Activated CD8-positive, alpha-beta memory T cell treated with anti-CD3 and anti-CD28 coated beads, Interleukin-2, amount 50 U/mL, for 1 hour (primary cell): Measurements from ENCODE around the gene STK17B.
A peak's percentile ranks its signal among the peaks of the same experiment; 100 is the strongest.

Experiments used
- DNase-seq: peaks from one replicate; pipeline ENCODE4 v3.0.0-alpha.2; 2020; ENCODE audit errors: extremely low read depth

The STK17B gene

DNA sequence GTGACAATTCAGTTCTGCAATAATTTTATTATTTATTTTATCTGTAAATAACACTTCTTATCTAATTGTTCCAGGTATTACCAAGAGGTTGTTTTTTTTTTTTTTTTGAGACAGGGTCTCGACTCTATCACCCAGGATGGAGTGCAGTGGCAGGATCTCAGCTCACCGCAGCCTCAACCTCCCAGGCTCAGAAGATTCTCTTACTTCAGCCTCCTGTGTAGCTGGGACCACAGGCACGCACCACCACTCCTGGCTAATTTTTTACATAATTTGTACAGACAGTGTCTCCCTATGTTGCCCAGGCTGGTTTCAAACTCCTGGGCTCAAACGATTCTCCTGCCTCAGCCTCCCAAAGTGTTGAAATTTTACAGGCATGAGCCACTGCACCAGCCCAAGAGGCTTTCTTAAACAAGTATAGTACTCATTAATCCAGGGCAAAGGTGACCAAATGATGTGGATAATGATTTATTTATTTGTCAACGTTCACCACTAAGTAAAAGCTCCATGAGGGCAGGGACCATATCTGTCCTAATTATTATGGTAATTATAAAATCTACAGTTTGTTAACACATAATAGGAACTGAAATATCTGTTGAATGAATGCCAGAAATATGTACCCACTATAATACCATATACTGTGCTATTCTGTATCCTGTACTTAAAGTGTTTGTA is 12.0 kb downstream of the STK17B start:
- DNase-seq, result no peak

DNA sequence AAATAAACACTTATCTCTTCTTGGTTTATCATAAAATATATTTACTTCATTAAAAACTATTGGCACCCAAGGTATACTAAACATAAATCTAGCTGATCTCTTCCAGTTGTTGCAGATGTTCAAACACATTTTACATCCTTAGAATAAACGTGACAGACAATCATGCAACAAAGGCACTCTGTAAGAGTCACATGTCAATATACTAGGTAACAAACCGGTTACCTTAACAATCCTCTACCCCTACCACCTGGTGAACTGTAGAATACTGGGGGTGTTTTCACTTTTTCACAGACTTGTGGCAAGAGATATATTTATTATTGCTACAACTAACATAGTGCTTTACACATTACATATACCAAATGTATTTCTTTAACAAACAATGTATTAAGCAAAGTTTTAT is 15.8 kb downstream of the STK17B start:
- DNase-seq, result no peak

DNA sequence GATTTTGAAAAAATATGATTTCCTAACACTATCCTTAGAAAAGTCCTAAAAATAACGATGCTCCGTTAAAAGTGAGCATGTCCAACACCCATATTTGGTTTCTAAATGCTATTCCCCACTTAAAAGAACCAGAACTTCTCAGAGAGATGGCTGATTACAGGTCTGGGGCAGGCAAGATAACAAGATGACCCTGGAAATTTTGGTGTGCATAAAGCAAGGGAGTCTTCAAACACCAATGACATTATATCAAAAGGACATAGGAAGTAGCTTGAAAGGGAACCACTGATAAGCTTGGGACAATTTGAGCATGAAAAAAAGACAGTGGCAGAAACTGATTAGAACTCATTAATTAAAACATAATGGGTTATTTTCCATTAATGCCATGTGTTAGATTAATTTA is 17.9 kb downstream of the STK17B start:
- DNase-seq, result no peak

GRCh38 chr2:196149948-196150347 is 21.4 kb downstream of the STK17B start:
- DNase-seq, result no peak

- no peak for DNase-seq
Measured at GRCh38 chr2:196148736-196149135, 22.6 kb downstream of the STK17B start.

GRCh38 chr2:196145256-196145655 is 26.1 kb downstream of the STK17B start:
- DNase-seq, result no peak

DNA sequence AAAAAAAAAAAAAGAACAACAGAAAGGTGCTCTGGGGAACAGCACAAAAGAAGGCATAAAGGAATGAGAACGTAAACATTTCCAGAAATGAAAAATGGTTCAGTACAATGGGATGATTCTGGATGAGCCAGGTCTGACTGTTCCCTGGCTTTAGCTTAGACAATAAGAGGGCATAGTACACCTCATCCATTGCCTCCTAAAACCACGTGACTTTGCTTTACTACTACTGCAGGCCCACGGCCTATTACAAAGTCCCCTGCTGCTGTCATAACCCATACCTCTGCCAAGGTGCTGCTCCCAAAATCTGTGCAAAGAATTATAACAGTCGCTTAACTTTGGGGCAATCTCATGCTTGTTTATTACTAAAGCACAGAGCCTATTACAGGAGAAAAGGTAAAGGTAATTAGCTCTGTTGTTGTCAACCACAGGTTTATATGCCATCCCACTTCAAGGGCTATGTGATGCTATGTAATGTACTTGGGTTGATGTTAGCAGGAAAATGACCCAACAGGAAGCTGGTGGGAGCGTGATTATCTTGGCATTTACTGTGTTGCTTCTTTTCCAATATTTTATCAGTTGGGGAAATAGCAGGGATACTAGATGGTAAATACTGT is 26.8 kb downstream of the STK17B start:
- no peak for DNase-seq

DNA sequence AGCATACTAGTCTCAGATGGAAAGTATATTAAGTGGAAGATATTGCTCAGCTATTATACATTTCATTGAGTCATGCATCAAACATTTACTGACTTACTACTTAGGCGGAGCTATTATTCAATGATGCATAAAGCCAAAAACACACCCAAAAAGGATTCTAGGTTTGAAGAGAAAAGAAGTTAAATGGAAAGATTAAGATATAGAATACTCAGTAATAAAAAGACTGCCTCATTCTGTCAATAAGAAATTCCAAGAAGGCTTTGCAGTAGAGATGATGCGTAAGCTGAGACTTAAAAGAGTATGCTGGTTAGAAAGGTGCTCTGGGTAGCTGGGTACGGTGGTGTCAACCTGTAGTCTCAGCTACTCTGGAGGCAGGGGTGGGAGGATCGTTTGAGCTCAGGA is 27.6 kb downstream of the STK17B start:
- DNase-seq, result no peak

DNA sequence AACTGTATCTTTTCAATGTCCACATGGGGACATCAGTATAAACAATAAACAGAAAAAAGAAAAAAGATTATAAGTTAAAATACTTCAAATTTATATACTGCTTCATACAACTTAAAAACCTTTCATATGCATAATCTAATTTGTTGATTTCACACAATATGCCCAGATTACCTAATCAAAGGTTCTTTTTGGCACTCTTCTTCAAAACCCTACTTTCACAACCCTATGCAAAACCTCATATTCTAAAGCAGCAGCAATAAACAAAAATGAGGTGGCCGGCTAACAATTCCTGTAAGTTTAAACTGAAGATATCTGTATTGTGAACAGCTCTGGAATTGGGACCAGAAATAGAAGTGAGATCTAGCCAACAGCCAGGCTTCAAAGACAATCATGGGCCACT is 28.6 kb downstream of the STK17B start:
- no peak for DNase-seq

DNA sequence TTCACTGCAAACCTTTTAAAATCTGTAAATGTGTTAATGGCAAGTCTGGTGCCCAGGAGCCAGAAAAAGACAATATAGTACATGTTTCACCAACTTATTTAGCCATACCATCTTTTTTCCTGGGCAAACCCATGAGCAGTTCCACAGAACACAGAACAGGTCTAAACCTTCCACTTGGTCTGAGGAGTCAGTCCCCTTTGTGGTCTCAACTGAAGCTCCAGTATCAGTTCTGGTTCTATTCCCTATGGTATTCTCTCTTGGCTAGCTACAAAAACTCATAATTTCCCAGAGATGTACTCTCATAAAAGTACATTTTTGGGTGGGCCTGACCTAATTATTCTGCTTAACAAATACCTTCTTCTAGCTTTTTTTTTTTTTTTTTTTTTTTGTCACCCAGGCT is 31.2 kb downstream of the STK17B start:
- no peak for DNase-seq

GRCh38 chr2:196137271-196137670 is 34.1 kb downstream of the STK17B start:
- no peak for DNase-seq

GRCh38 chr2:196136151-196136550 is 35.2 kb downstream of the STK17B start:
- DNase-seq, result no peak

DNA sequence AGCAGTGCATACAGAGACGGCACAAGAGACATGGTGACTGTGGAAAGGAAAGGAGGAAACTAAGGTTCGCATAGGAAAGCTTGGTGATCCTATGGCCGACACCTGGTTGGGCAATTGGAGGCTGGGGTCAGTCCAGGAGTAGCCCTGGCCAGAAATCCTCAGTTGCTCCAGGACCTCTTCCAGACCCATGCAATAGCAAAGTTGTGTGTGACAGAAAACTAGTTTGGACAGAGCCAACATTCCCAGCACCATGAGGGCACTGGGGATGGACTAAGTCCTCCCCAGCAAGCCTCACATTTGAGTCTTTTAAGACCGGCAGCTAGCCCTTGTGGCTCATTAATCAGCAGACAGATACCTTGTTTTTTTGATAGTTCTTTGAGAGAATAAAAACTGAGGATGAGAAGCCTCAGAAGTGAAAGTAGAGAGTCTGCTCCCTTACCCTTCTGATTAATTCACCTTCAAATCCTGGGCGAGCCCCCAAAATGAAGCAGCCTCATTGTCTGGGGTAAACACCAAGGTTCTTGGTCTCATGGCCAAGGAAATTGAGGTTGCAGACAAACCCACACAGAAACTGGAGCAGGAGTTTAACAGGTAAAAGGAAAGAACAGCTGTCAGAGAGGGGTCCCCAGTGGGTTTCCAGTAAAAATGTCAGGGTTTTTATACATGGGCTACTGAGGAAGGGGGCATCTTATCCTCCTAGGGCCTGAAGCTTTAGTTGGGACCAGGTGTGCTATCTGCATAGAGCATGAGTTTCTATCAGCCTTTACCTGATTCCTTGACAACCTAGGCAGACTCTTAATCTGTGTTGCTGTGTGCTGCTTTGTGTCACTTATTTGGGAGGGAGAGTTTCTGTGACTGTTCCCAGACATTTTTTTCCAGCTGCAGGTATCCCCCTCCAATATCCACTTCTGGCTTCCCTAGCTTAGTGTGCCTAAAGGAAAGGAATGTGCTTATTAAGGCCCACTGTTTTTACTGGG is 39.1 kb downstream of the STK17B start:
- DNase-seq, result no peak

DNA sequence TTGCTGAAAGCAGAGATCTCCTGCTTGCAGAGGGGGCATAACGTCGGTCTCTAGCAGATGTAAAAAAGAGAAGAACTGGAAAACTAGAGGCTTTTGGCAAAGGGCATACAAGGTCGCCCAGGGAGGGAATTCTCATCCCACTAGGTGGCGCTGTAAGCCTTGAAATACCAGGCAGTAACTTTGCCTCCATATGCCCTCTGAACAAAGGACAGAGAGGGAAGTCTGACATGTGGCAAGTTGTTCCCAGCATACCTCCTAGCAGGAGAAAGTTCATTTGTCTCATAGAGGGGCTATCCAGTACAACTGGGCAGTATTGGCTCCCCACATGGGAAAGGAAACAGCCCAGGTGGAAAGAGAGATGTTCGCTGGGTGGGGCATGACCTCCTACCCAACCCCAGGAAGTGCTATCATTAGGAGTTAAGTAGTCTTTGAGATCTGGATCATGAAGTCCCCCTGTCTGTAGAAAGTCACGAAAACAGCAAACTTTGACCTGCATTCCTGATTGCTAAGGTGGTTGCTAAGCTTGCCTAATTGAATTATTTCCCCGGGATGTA is 39.9 kb downstream of the STK17B start:
- DNase-seq, result peak; percentile 35

- no peak for DNase-seq
Measured at GRCh38 chr2:196130039-196130825, 41.1 kb downstream of the STK17B start.

GRCh38 chr2:196128749-196129148 is 42.6 kb downstream of the STK17B start:
- DNase-seq, result no peak

GRCh38 chr2:196125596-196125995 is 45.8 kb downstream of the STK17B start:
- no peak for DNase-seq

DNA sequence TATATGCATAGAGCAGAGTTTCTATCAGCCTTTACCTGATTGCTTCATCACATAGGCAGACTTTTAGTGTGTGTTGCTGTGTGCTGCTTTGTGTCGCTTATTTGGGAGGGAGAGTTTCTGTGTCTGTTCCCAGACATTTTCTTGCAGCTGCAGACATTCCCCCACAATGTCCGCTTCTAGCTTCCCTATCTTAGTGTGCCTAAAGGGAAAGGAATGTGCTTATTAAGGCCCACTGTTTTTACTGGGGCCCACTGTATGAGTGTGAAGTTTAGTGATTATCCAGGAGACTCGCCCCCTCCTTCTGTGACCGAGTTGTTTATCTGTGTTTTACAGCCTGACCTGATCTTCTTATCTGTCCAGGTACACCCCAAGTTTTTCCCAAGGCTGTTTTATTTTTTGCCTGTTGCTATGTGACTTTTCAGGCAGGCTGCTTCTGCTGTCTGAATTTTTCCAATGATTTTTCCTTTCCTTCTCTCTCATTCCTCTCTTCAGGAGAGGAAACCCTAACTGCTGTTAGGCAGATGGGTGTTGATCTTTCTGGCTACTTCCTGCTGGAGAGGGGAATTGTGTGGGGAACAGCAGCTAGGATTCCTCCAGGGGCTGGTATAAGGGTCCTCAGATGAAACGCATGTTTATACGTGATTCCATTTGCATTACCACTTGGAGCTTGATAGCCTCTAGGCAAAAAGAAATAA is 47.6 kb downstream of the STK17B start:
- no peak for DNase-seq

DNA sequence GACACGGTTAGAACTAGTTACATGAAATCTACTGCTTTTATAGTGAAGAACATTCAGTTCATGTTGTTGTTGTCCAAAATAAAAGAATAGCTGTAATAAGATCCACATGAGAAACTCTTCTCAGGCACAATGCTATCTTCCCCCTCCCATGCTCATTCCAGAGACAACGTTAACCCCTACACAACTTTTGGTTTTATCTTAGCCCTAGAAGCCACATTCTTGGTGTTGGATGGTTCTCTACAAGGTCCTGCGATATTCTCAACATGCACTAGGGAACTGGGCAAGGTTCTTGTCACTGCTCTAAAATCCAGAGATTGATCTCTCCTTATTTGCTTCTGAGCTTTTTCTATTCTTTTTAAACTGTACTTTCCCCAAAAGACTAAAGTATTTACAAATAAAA is 51.5 kb downstream of the STK17B start:
- DNase-seq, result no peak

DNA sequence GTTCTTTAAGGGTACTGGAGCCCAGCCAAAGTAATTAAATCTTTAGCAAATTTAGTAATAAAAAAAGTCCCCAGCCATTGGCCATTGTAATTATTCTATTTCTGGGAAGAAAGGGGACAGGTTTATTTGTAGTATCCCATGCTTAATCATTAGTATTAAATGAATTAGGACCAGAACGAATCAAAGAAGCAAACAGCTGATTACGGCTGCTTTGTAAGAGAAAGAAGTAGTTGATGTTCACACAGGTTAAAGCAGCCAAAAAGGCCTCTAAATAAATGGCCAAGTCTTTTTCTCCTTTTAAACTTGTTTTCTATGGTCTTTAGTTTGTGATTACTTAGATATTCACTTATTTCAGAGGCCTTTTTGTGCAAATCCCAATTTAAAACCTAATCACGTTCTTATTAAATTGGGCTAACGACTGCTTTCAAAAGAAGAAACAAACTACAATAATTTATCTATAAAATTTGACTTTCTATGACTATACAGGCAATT is 54.1 kb downstream of the STK17B start:
- DNase-seq, result no peak
